GM19238 (cell line): Measurements from ENCODE around the gene PRR5L.

Experiments used
- DNase-seq: peaks from one replicate; pipeline ENCODE4 v3.0.0; 2011; ENCODE audit warnings: low spot score; ENCODE audit not compliant: insufficient read length

The PRR5L gene

GRCh38 chr11:36376888-36377758 lies 81.0 kb downstream of the PRR5L start:
- no peak for DNase-seq

GRCh38 chr11:36377759-36378564 lies 81.9 kb downstream of the PRR5L start:
- no peak for DNase-seq

GRCh38 chr11:36379653-36380052 lies 83.6 kb downstream of the PRR5L start:
- DNase-seq = no peak

GRCh38 chr11:36380296-36381014 lies 84.4 kb downstream of the PRR5L start:
- no peak for DNase-seq

- DNase-seq = no peak
Measured at GRCh38 chr11:36381015-36381360, 84.9 kb downstream of the PRR5L start.

GRCh38 chr11:36383195-36383594 lies 87.1 kb downstream of the PRR5L start:
- no peak for DNase-seq

GRCh38 chr11:36385121-36385970 lies 89.3 kb downstream of the PRR5L start:
- DNase-seq = no peak

GRCh38 chr11:36386411-36386810 lies 90.3 kb downstream of the PRR5L start:
- no peak for DNase-seq

GRCh38 chr11:36388071-36388470 lies 92.0 kb downstream of the PRR5L start:
- DNase-seq = no peak

GRCh38 chr11:36388951-36389350 lies 92.9 kb downstream of the PRR5L start:
- no peak for DNase-seq

GRCh38 chr11:36389811-36390210 lies 93.7 kb downstream of the PRR5L start:
- no peak for DNase-seq

GRCh38 chr11:36390963-36391471 lies 94.9 kb downstream of the PRR5L start:
- no peak for DNase-seq

GRCh38 chr11:36392196-36392595 lies 96.1 kb downstream of the PRR5L start:
- no peak for DNase-seq

- DNase-seq = no peak
Measured at GRCh38 chr11:36394056-36394455, 98.0 kb downstream of the PRR5L start.

- DNase-seq = no peak
Measured at GRCh38 chr11:36394926-36395325, 98.8 kb downstream of the PRR5L start.

GRCh38 chr11:36395978-36396736 lies 100.1 kb downstream of the PRR5L start:
- no peak for DNase-seq

GRCh38 chr11:36398231-36398953 lies 102.3 kb downstream of the PRR5L start:
- DNase-seq = no peak

GRCh38 chr11:36399236-36399635 lies 103.1 kb downstream of the PRR5L start:
- no peak for DNase-seq

GRCh38 chr11:36399745-36400144 lies 103.7 kb downstream of the PRR5L start:
- no peak for DNase-seq
